SK-N-SH (cell line): ENCODE data around the gene NKX6-2.

Experiments
- CTCF ChIP-seq: fragments of 200-600 bp; sonication (generic); IDR thresholded peaks from 2 replicates; pipeline ENCODE4 v1.6.1; 2017; ENCODE audit warnings: antibody characterized with exemption, mild to moderate bottlenecking, moderate library complexity
- EZH2phosphoT487 ChIP-seq: fragments of 200-600 bp; sonication (generic); IDR thresholded peaks from 2 replicates; pipeline ENCODE4 v1.6.1; 2017; ENCODE audit warnings: low read depth, mixed run types, mild to moderate bottlenecking, antibody characterized with exemption, moderate library complexity, borderline replicate concordance
- POLR2AphosphoS5 ChIP-seq: IDR thresholded peaks from 2 replicates; pipeline ENCODE4 v1.6.1; 2012; ENCODE audit warnings: low read depth, low read length
- REST ChIP-seq: IDR thresholded peaks from 2 replicates; pipeline ENCODE4 v1.6.1; 2012; ENCODE audit warnings: mild to moderate bottlenecking, low read depth, low read length, moderate library complexity
- RFX5 ChIP-seq: IDR thresholded peaks from 2 replicates; pipeline ENCODE4 v1.6.1; 2012; ENCODE audit warnings: mild to moderate bottlenecking, improper control_type of control experiment, low read length
- SIN3A ChIP-seq: IDR thresholded peaks from 2 replicates; pipeline ENCODE4 v1.6.1; 2012; ENCODE audit warnings: low read depth, mild to moderate bottlenecking, low read length, moderate library complexity, borderline replicate concordance
- TF ChIP-seq, protein P1 (sequence below): fragments of 150-350 bp; IDR thresholded peaks from 2 replicates; pipeline ENCODE4 v1.6.1; 2017; ENCODE audit warnings: antibody characterized with exemption, low read length, low read depth, borderline replicate concordance

- TF ChIP-seq CTCF, result no peak
- no peak for TF ChIP-seq RFX5
- TF ChIP-seq SIN3A, result no peak
- TF ChIP-seq REST, result no peak
- TF ChIP-seq EZH2phosphoT487, result no peak
- no peak for TF ChIP-seq POLR2AphosphoS5
- TF ChIP-seq, protein P1, sequence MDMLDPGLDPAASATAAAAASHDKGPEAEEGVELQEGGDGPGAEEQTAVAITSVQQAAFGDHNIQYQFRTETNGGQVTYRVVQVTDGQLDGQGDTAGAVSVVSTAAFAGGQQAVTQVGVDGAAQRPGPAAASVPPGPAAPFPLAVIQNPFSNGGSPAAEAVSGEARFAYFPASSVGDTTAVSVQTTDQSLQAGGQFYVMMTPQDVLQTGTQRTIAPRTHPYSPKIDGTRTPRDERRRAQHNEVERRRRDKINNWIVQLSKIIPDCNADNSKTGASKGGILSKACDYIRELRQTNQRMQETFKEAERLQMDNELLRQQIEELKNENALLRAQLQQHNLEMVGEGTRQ, result no peak
Measured at GRCh38 chr10:132748545-132749370, 37.2 kb downstream of the NKX6-2 start.
